ENCODE measurements around the gene MYO1B. TPM values are rescaled to one million over a fixed set of nuclear protein-coding genes. Genes with fewer than 3 reads are reported as not detected.

Gene MYO1B
- total RNA-seq, 1 experiment from 2014 or later = 241 TPM

DNA sequence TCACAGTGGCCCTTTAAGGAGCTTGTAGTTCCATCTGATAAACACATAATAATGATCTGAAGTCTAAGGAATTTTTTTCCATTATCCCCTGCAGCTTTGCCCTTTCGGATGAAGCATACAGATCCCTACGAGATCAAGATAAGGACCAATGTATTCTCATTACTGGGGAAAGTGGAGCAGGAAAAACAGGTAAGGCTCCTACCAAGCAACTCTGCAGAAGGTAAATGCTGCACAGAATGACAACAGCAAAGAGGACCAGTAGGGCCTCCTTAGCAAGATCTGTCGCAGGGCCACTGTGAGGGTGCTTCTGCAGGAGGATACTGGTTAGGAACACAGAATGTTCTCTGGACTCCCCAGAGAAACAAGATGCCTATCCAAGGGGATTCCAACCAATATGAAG is 84.6 kb downstream of the MYO1B start:
- POLR2A ChIA-PET = interaction anchor here (1.8 kb wide), 1 partner anchor 16 kb away, joined by 6 read pairs; no protein-coding TSS in a partner anchor
- peaks cover 19% of the 10 kb centered on the region for H3K4me1 Mint-ChIP-seq (ENCODE audit: insufficient read depth, unreplicated experiment)
- H3K9me3 Mint-ChIP-seq (ENCODE audit: unreplicated experiment) = no peaks in the 10 kb centered on the region
- no TSS peak for BruUV-seq (replicated peaks)
- H3K36me3 Mint-ChIP-seq (ENCODE audit: insufficient read depth, unreplicated experiment) = peaks cover 26% of the 10 kb centered on the region
- TF ChIP-seq, protein P1, sequence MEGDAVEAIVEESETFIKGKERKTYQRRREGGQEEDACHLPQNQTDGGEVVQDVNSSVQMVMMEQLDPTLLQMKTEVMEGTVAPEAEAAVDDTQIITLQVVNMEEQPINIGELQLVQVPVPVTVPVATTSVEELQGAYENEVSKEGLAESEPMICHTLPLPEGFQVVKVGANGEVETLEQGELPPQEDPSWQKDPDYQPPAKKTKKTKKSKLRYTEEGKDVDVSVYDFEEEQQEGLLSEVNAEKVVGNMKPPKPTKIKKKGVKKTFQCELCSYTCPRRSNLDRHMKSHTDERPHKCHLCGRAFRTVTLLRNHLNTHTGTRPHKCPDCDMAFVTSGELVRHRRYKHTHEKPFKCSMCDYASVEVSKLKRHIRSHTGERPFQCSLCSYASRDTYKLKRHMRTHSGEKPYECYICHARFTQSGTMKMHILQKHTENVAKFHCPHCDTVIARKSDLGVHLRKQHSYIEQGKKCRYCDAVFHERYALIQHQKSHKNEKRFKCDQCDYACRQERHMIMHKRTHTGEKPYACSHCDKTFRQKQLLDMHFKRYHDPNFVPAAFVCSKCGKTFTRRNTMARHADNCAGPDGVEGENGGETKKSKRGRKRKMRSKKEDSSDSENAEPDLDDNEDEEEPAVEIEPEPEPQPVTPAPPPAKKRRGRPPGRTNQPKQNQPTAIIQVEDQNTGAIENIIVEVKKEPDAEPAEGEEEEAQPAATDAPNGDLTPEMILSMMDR (IDR thresholded peaks at IDR 0.05; ENCODE audit: unreplicated experiment) = no peak
- DNase-seq (ENCODE audit: unreplicated experiment) = no peak
- no peaks in the 10 kb centered on the region for H3K27me3 Mint-ChIP-seq (ENCODE audit: insufficient read depth, unreplicated experiment)
- H3K27ac Mint-ChIP-seq (ENCODE audit: low read depth, unreplicated experiment) = no peak overlapping the region
- CTCF ChIA-PET = interaction anchor here (0.6 to 1.4 kb wide), 4 partner anchors 9 to 171 kb away, joined by 3 to 6 read pairs (median 3); no protein-coding TSS in a partner anchor
- no peak overlapping the region for H3K4me3 Mint-ChIP-seq (ENCODE audit: unreplicated experiment)
- intact Hi-C loops (cut with micrococcal nuclease) = no loop called here

DNA sequence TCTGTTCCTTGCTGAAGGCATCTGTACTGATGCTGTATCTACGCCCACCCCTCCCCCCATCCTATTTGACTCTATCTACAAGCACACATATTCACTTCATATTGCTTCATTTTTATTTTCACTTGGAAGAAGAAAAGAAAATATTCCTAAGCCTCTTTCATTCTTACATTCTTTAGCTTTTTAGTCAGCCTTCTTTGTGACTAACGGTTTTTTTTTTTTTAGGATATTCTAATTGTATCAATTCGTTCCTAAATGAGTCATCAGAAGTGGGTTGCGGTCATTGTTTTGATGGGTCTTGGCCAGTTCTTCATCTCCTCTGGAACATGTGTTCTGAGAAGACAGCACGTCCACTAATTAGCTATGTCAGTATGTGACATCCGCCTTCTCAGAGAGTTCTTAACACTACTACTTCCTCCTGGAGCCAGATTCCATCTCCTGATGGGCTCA is 88.7 kb downstream of the MYO1B start:
- POLR2A ChIA-PET = interaction anchor here (0.7 to 1.4 kb wide), 2 partner anchors 12 to 81 kb away, joined by 4 to 6 read pairs; no protein-coding TSS in a partner anchor

DNA sequence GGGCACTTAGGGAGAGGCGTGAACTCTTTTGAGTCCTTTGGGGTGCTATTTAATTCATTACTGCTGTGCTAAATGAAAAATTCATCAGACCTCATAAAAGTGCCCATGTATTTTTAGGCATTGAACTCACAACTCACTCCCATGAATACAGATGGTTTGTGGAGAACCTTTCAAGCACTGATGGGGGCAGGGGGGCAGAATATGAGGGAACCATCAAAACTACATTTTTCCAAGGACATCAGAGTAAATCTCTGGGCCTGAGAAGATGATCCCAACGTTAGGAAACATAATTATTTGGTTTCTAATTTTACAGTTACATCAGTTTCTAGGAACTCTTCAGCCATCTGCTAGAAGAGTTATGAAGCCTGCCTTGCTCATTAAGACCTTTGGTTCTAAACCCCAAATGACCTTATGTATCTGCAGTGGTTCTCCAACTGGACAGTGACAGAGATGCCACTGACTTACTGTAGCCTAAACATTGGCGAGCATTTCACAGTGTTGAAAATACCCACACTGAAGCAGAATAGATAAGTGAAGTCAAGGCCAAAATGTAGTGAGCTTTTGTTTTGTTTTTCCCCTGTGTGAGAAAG is 90.8 kb downstream of the MYO1B start:
- CTCF ChIA-PET = interaction anchor here (0.6 kb wide), 2 partner anchors 10 to 18 kb away, joined by 3 read pairs; no protein-coding TSS in a partner anchor
- H3K4me1 Mint-ChIP-seq (ENCODE audit: insufficient read depth, unreplicated experiment) = peaks cover 19% of the 10 kb centered on the region
- POLR2A ChIA-PET = interaction anchor here (0.6 to 1.0 kb wide), 2 partner anchors 18 to 90 kb away, joined by 3 to 7 read pairs; no protein-coding TSS in a partner anchor

More for the DNA sequence above, 88.7 kb downstream of the MYO1B start:
- Mint-ChIP-seq H3K4me1 (ENCODE audit: insufficient read depth, unreplicated experiment) (peaks cover 19% of the 10 kb centered on the region), H3K4me3 (ENCODE audit: unreplicated experiment) (peak overlapping the region; percentile 5), H3K9me3 (ENCODE audit: unreplicated experiment) (no peaks in the 10 kb centered on the region), H3K27me3 (ENCODE audit: insufficient read depth, unreplicated experiment) (no peaks in the 10 kb centered on the region), H3K27ac (ENCODE audit: low read depth, unreplicated experiment) (peak overlapping the region; percentile 69), H3K36me3 (ENCODE audit: insufficient read depth, unreplicated experiment) (peaks cover 26% of the 10 kb centered on the region)
- intact Hi-C loops (cut with micrococcal nuclease) = no loop called here
- CTCF ChIA-PET = interaction anchor here (0.6 to 0.8 kb wide), 2 partner anchors 15 to 17 kb away, joined by 3 to 6 read pairs; no protein-coding TSS in a partner anchor
- no TSS peak for BruUV-seq (replicated peaks)
- DNase-seq (ENCODE audit: unreplicated experiment) = peak; percentile 63
- TF ChIP-seq, protein P1 (IDR thresholded peaks at IDR 0.05; ENCODE audit: unreplicated experiment) = no peak

DNA sequence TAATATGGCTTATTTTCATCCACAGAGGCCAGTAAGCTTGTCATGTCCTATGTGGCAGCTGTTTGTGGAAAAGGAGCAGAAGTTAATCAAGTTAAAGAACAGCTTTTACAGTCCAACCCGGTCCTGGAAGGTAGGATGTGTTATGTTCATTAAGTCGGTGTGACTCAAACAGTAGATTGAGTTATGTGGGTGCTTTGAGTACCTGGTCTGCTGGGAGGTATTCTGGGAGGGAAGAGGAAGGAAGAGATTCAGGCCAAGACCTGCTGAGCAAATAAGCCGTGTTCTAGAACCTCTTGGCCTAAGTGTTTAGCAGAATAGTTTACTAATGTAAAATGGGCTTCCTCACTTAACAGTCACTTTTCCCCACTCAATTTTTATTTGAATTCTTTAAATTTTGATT is 96.2 kb downstream of the MYO1B start:
- Mint-ChIP-seq H3K4me3 (ENCODE audit: unreplicated experiment) (no peak overlapping the region), H3K9me3 (ENCODE audit: unreplicated experiment) (no peaks in the 10 kb centered on the region), H3K27me3 (ENCODE audit: insufficient read depth, unreplicated experiment) (no peaks in the 10 kb centered on the region), H3K36me3 (ENCODE audit: insufficient read depth, unreplicated experiment) (peaks cover 26% of the 10 kb centered on the region), H3K4me1 (ENCODE audit: insufficient read depth, unreplicated experiment) (no peaks in the 10 kb centered on the region), H3K27ac (ENCODE audit: low read depth, unreplicated experiment) (no peak overlapping the region)
- POLR2A ChIA-PET = no interaction called here
- no TSS peak for BruUV-seq (replicated peaks)
- TF ChIP-seq, protein P1 (IDR thresholded peaks at IDR 0.05; ENCODE audit: unreplicated experiment) = no peak
- no peak for DNase-seq (ENCODE audit: unreplicated experiment)
- CTCF ChIA-PET = interaction anchor here (0.6 to 1.1 kb wide), 2 partner anchors 15 to 75 kb away, joined by 3 read pairs; no protein-coding TSS in a partner anchor
- intact Hi-C loops (cut with micrococcal nuclease) = no loop called here

More for the DNA sequence above, 90.8 kb downstream of the MYO1B start:
- intact Hi-C loops (cut with micrococcal nuclease) = no loop called here
- BruUV-seq (replicated peaks) = no TSS peak
- H3K27ac Mint-ChIP-seq (ENCODE audit: low read depth, unreplicated experiment) = no peak overlapping the region
- H3K4me3 Mint-ChIP-seq (ENCODE audit: unreplicated experiment) = no peak overlapping the region
- TF ChIP-seq, protein P1 (IDR thresholded peaks at IDR 0.05; ENCODE audit: unreplicated experiment) = no peak
- peaks cover 15% of the 10 kb centered on the region for H3K36me3 Mint-ChIP-seq (ENCODE audit: insufficient read depth, unreplicated experiment)
- H3K27me3 Mint-ChIP-seq (ENCODE audit: insufficient read depth, unreplicated experiment) = no peaks in the 10 kb centered on the region
- no peaks in the 10 kb centered on the region for H3K9me3 Mint-ChIP-seq (ENCODE audit: unreplicated experiment)
- no peak for DNase-seq (ENCODE audit: unreplicated experiment)

All from MCF 10A (cell line).